Caco-2 (cell line): ENCODE results near the gene CAMK2D. TPM values are rescaled to one million over a fixed set of nuclear protein-coding genes. Genes with fewer than 3 reads are reported as not detected.

Experiments used
- BruUV-seq: library from RNA; stranded (reverse); fragments of 400-500 nt; replicated peaks from 2 replicates; lab custom pipeline; 2021; lab: Mats Ljungman, UMichigan
- CTCF ChIA-PET: fragments of 300-600 bp; sonication (Branson Sonifier 250); formaldehyde crosslinking; loops from one replicate; lab custom pipeline; 2022; ENCODE audit warnings: antibody characterized with exemption; lab: Charles Lee
- POLR2A ChIA-PET: fragments of 300-600 bp; sonication (Branson Sonifier 250); formaldehyde crosslinking; loops from one replicate; lab custom pipeline; 2022; ENCODE audit warnings: antibody characterized with exemption; lab: Charles Lee
- DNase-seq, 2 experiments: peaks; one replicate each; pipeline versions ENCODE4 v3.0.0 to v3.0.0-alpha.2; 2020 to 2022
- H3K27me3 ChIP-seq: replicated peaks from 2 replicates; pipeline ENCODE4 v1.6.0; 2011; ENCODE audit warnings: low read length; ENCODE audit not compliant: control insufficient read depth, insufficient read depth
- H3K36me3 ChIP-seq: 2 replicates; pipeline ENCODE4 v1.5.1; 2011; ENCODE audit warnings: low read length; ENCODE audit not compliant: control insufficient read depth, insufficient read depth
- H3K4me1 ChIP-seq: fragments of 250-450 bp; sonication (Bioruptor Pico); 2 replicates; pipeline ENCODE4 v1.5.1; 2020; ENCODE audit warnings: mild to moderate bottlenecking
- H3K4me3 ChIP-seq: 2 replicates; pipeline ENCODE4 v1.5.1; 2011; ENCODE audit warnings: low read depth, mild to moderate bottlenecking, control low read depth, low read length
- H3K9me3 ChIP-seq: fragments of 250-450 bp; sonication (Bioruptor Pico); 2 replicates; pipeline ENCODE4 v1.5.1; 2020; ENCODE audit warnings: mild to moderate bottlenecking, moderate library complexity
- H3K27ac Mint-ChIP-seq: one replicate; pipeline ENCODE4 v1.8.0; 2022; ENCODE audit warnings: mixed read lengths; ENCODE audit not compliant: unreplicated experiment
- H3K27me3 Mint-ChIP-seq: one replicate; pipeline ENCODE4 v1.8.0; 2022; ENCODE audit warnings: mixed read lengths; ENCODE audit not compliant: insufficient read depth, unreplicated experiment
- H3K36me3 Mint-ChIP-seq: one replicate; pipeline ENCODE4 v1.8.0; 2022; ENCODE audit warnings: mild to moderate bottlenecking, mixed read lengths; ENCODE audit not compliant: insufficient read depth, unreplicated experiment
- H3K4me1 Mint-ChIP-seq: one replicate; pipeline ENCODE4 v1.8.0; 2022; ENCODE audit warnings: low read depth, mixed read lengths; ENCODE audit not compliant: unreplicated experiment
- H3K4me3 Mint-ChIP-seq: one replicate; pipeline ENCODE4 v1.8.0; 2022; ENCODE audit warnings: mild to moderate bottlenecking, moderate library complexity, mixed read lengths; ENCODE audit not compliant: unreplicated experiment
- H3K9me3 Mint-ChIP-seq: one replicate; pipeline ENCODE4 v1.8.0; 2022; ENCODE audit warnings: mixed read lengths; ENCODE audit not compliant: unreplicated experiment
- intact Hi-C: fragments of 100-400 bp; cut with micrococcal nuclease; formaldehyde crosslinking; loops from one replicate; pipeline ENCODE4 v1.10.0; 2022; ENCODE audit not compliant: unreplicated experiment
- total RNA-seq: library from RNA; stranded (reverse); gene quantifications from 2 replicates; pipeline ENCODE4 v1.2.3, GENCODE V29; 2022
- TF ChIP-seq, protein P1 (sequence below), 2 experiments: fragments of 200-600 bp in 1 of 2; IDR thresholded peaks; 1 replicate in 1 of 2; 2 replicates in 1 of 2; pipeline versions ENCODE4 v1.5.1 to v1.8.0; 2011 to 2022; ENCODE audit warnings: antibody characterized with exemption in 1 of 2, control low read depth in 1 of 2, inconsistent platforms in 1 of 2, low read depth in 1 of 2, low read length in 1 of 2, mild to moderate bottlenecking in 1 of 2, moderate library complexity in 1 of 2; ENCODE audit not compliant: insufficient read depth in 1 of 2, severe bottlenecking in 1 of 2, unreplicated experiment in 1 of 2

CAMK2D gene
- total RNA-seq, 1 experiment from 2014 or later: 65.6 TPM

DNA sequence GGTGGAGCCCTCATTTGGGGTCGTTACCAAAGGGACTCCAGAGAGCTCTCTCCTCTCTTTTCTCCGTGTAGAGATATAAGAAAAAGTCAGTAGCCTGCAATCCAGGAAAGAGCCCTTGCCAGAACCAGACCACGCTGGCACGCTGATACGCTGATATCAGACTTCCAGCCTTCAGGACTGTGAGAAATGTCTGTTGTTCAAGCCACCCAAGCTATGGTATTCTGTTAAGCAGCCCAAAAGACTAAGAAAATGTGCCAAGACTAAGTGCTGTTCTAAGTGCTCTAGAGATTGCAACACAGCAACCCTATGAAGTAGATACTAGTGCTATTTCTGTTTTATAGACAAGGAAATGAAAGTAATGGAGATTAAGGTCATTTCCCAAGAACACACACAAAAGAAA, 205.7 kb downstream of the CAMK2D start:
- no peaks in the 10 kb centered on the region for H3K36me3 Mint-ChIP-seq
- H3K9me3 ChIP-seq: no peaks in the 10 kb centered on the region
- no peak overlapping the region for H3K4me3 Mint-ChIP-seq
- H3K4me1 ChIP-seq: no peaks in the 10 kb centered on the region
- no peaks in the 10 kb centered on the region for H3K9me3 Mint-ChIP-seq
- no TSS peak for BruUV-seq
- DNase-seq: no peak
- no peaks in the 10 kb centered on the region for H3K36me3 ChIP-seq
- CTCF ChIA-PET: no interaction called here
- no peak overlapping the region for H3K27ac Mint-ChIP-seq
- H3K27me3 ChIP-seq: no peaks in the 10 kb centered on the region
- peaks cover 7% of the 10 kb centered on the region for H3K4me1 Mint-ChIP-seq
- TF ChIP-seq, protein P1, sequence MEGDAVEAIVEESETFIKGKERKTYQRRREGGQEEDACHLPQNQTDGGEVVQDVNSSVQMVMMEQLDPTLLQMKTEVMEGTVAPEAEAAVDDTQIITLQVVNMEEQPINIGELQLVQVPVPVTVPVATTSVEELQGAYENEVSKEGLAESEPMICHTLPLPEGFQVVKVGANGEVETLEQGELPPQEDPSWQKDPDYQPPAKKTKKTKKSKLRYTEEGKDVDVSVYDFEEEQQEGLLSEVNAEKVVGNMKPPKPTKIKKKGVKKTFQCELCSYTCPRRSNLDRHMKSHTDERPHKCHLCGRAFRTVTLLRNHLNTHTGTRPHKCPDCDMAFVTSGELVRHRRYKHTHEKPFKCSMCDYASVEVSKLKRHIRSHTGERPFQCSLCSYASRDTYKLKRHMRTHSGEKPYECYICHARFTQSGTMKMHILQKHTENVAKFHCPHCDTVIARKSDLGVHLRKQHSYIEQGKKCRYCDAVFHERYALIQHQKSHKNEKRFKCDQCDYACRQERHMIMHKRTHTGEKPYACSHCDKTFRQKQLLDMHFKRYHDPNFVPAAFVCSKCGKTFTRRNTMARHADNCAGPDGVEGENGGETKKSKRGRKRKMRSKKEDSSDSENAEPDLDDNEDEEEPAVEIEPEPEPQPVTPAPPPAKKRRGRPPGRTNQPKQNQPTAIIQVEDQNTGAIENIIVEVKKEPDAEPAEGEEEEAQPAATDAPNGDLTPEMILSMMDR (IDR thresholded peaks at IDR 0.05; ENCODE audit: insufficient read depth in 1 of 2, low read depth in 1 of 2, low read length in 1 of 2, severe bottlenecking in 1 of 2, unreplicated experiment in 1 of 2): no peak
- POLR2A ChIA-PET: no interaction called here
- H3K4me3 ChIP-seq: no peak overlapping the region
- intact Hi-C loops: no loop called here
- H3K27me3 Mint-ChIP-seq: no peaks in the 10 kb centered on the region

DNA sequence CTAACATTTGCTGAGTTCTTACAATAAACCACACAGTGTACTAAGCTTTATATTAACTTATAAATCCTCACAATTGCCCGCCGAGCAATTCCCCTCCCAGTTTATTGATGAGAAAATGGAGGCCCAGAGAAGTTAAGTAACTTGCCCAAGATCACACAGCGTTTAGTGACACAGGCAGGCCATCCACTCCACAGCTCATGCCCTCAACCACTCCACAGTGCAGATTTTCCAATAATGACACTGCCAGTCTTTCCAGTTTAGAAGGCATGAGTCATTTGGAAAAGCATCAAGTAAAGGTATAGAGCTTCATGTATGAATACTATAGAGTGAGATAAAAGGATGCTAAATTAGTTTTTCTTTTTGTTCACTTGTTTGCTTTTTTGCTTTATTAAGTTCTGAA, 208.5 kb downstream of the CAMK2D start:
- Histone ChIP-seq H3K27me3 (no peaks in the 10 kb centered on the region), H3K36me3 (no peaks in the 10 kb centered on the region), H3K4me3 (no peak overlapping the region), H3K9me3 (no peaks in the 10 kb centered on the region), H3K4me1 (0 out of 2 replicates have a peak, but pooled peaks cover 1% of the 10 kb centered on the region)
- ChIA-PET POLR2A (no interaction called here), CTCF (no interaction called here)
- intact Hi-C loops: no loop called here
- TF ChIP-seq, protein P1 (IDR thresholded peaks at IDR 0.05; ENCODE audit: insufficient read depth in 1 of 2, low read depth in 1 of 2, low read length in 1 of 2, severe bottlenecking in 1 of 2, unreplicated experiment in 1 of 2): no peak
- no TSS peak for BruUV-seq
- no peak overlapping the region for H3K4me3 Mint-ChIP-seq
- no peaks in the 10 kb centered on the region for H3K27me3 Mint-ChIP-seq
- H3K27ac Mint-ChIP-seq: no peak overlapping the region
- no peak for DNase-seq
- no peaks in the 10 kb centered on the region for H3K36me3 Mint-ChIP-seq
- H3K4me1 Mint-ChIP-seq: peaks cover 7% of the 10 kb centered on the region
- no peaks in the 10 kb centered on the region for H3K9me3 Mint-ChIP-seq

DNA sequence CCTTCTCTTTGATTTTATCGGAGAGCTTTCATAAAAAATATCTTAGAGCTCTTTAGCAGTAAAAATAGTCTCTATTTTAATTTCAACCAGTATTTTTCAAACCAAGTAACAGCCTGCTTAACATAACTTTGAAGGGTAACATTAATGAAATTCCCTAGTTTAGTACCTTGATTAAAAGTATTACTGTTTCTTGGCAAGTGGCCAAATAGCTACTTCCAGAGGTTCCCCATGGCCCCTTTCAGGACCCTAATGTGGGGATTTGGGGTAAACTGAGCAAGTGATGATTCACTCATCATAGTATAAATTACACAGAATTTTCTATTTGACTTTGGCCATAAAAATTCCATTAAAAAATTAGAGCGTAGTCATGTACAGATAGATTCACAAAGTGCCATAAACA, 211.0 kb downstream of the CAMK2D start:
- intact Hi-C loops: no loop called here
- Histone ChIP-seq H3K27me3 (no peaks in the 10 kb centered on the region), H3K4me1 (peaks cover 9% of the 10 kb centered on the region; the same call in 1 of the 2 replicates), H3K36me3 (no peaks in the 10 kb centered on the region), H3K9me3 (no peaks in the 10 kb centered on the region), H3K4me3 (no peak overlapping the region)
- DNase-seq: no peak
- peaks cover 6% of the 10 kb centered on the region for H3K36me3 Mint-ChIP-seq
- no peaks in the 10 kb centered on the region for H3K27me3 Mint-ChIP-seq
- TF ChIP-seq, protein P1 (IDR thresholded peaks at IDR 0.05; ENCODE audit: insufficient read depth in 1 of 2, low read depth in 1 of 2, low read length in 1 of 2, severe bottlenecking in 1 of 2, unreplicated experiment in 1 of 2): no peak
- no peaks in the 10 kb centered on the region for H3K4me1 Mint-ChIP-seq
- BruUV-seq: no TSS peak
- no peak overlapping the region for H3K27ac Mint-ChIP-seq
- POLR2A ChIA-PET: no interaction called here
- H3K9me3 Mint-ChIP-seq: no peaks in the 10 kb centered on the region
- CTCF ChIA-PET: no interaction called here
- H3K4me3 Mint-ChIP-seq: no peak overlapping the region
